ENCODE data around the gene ACTR8. TPM values are rescaled to one million over a fixed set of nuclear protein-coding genes. Genes with fewer than 3 reads are reported as not detected.

The ACTR8 gene
- total and polyA plus RNA-seq, 2 of the 13 experiments (the other 11 are each of a cell fraction or from before 2014, with no cell fraction given): 15.5 to 29.0 TPM

DNA sequence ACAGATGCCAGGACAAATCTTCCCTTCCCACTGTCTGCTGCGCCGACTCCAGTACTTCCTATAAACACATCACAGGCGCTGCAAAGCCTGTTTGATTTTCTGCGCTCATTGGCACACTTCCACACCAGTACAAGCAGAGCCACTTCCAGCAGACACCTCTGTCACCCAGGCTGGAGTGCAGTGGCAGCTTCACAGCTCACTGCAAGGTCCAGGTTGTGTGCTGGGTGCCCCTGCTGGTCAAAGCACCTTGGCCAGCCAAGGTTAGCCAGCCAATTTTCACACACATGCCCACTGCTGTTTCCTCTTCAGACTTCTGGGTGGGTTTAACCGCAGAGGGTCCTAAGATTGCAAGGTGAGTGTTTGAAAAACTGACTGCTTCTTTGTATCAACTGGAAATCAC is 40.7 kb downstream of the ACTR8 start:
- Histone ChIP-seq H3K9me3 (ENCODE audit: low read length) (no peaks in the 10 kb centered on the region), H3K4me1 (ENCODE audit: insufficient read depth, low read length) (peaks cover 84% of the 10 kb centered on the region), H3K27me3 (ENCODE audit: control insufficient read depth in 1 of 2, insufficient read depth in 2 of 2, low read length in 2 of 2) (no peaks in the 10 kb centered on the region; a peak in 1 of 5 replicates), H3K79me2 (ENCODE audit: insufficient read depth, low read length) (peaks cover 82% of the 10 kb centered on the region), H3K27ac (ENCODE audit: extremely low read length, insufficient read depth, low read length) (peak overlapping the region; percentile 98), H3K36me3 (replicated peaks in 1 of 2; ENCODE audit: control insufficient read depth in 1 of 2, insufficient read depth in 2 of 2, low read length in 2 of 2) (peaks cover 16 to 43% of the 10 kb centered on the region in 2 experiments), H4K20me1 (ENCODE audit: insufficient read depth, low read length) (peaks cover 8% of the 10 kb centered on the region), H3K4me3 (replicated peaks in 1 of 3; ENCODE audit: insufficient read depth in 1 of 3, low read depth in 2 of 3, low read length in 3 of 3) (peak overlapping the region in 2 of 3 experiments; percentile 18 to 56; a peak in 3 of 6 replicates), H2AFZ (ENCODE audit: low read length) (no peak overlapping the region), H3K9ac (ENCODE audit: insufficient read depth, low read depth, low read length) (peak overlapping the region; percentile 80; the same call in 1 of the 2 replicates), H3K4me2 (ENCODE audit: low read depth, low read length) (peak overlapping the region; percentile 86)
- ATAC-seq (peak; percentile 8; the same call in 2 of the 3 replicates), DNase-seq (ENCODE audit: low spot score) (peak; percentile 51), FAIRE-seq (peak; percentile 68)
- in situ Hi-C loops (cut with HindIII; ENCODE audit: extremely low pct_ligation_motif_present, low pct_unique_long_range_greater_than_20kb) (no loop called here), intact Hi-C loops (cut with micrococcal nuclease; ENCODE audit: unreplicated experiment) (loop anchor here (2.0 to 5.0 kb wide), 2 partner anchors 34 to 112 kb away; no protein-coding TSS in a partner anchor)
- POLR2A ChIA-PET: interaction anchor here (0.9 to 6.5 kb wide), 7 partner anchors 10 to 50 kb away, joined by 3 to 156 read pairs (median 39); partner anchors contain the start of gene SELENOK
- 73% methylated on average over 4 of the region's 5 CpGs for WGBS (ENCODE audit: low lambda C conversion rate)
- CTCF ChIA-PET (ENCODE audit: low intra/inter-chr PET ratio, low total read pairs): no interaction called here
- no TSS peak for BruUV-seq (replicated peaks)
- TF ChIP-seq, protein P1, sequence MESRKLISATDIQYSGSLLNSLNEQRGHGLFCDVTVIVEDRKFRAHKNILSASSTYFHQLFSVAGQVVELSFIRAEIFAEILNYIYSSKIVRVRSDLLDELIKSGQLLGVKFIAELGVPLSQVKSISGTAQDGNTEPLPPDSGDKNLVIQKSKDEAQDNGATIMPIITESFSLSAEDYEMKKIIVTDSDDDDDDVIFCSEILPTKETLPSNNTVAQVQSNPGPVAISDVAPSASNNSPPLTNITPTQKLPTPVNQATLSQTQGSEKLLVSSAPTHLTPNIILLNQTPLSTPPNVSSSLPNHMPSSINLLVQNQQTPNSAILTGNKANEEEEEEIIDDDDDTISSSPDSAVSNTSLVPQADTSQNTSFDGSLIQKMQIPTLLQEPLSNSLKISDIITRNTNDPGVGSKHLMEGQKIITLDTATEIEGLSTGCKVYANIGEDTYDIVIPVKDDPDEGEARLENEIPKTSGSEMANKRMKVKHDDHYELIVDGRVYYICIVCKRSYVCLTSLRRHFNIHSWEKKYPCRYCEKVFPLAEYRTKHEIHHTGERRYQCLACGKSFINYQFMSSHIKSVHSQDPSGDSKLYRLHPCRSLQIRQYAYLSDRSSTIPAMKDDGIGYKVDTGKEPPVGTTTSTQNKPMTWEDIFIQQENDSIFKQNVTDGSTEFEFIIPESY (CRISPR knock-in tag; IDR thresholded peaks at IDR 0.05): peak; percentile 55
- TF ChIP-seq ZNF274 (CRISPR knock-in tag; IDR thresholded peaks at IDR 0.05): 0 out of 2 replicates have a peak, but pooled peaks have one; percentile 23
- TF ChIP-seq BRCA1 (CRISPR knock-in tag; IDR thresholded peaks at IDR 0.05): no peak
- TF ChIP-seq GATAD2A (CRISPR knock-in tag; IDR thresholded peaks at IDR 0.05): peak; percentile 39
- 0 out of 2 replicates have a peak, but pooled peaks have one; percentile 58 for TF ChIP-seq TSC22D2 (CRISPR knock-in tag; IDR thresholded peaks at IDR 0.05; ENCODE audit: borderline replicate concordance)
- TF ChIP-seq, protein P2, sequence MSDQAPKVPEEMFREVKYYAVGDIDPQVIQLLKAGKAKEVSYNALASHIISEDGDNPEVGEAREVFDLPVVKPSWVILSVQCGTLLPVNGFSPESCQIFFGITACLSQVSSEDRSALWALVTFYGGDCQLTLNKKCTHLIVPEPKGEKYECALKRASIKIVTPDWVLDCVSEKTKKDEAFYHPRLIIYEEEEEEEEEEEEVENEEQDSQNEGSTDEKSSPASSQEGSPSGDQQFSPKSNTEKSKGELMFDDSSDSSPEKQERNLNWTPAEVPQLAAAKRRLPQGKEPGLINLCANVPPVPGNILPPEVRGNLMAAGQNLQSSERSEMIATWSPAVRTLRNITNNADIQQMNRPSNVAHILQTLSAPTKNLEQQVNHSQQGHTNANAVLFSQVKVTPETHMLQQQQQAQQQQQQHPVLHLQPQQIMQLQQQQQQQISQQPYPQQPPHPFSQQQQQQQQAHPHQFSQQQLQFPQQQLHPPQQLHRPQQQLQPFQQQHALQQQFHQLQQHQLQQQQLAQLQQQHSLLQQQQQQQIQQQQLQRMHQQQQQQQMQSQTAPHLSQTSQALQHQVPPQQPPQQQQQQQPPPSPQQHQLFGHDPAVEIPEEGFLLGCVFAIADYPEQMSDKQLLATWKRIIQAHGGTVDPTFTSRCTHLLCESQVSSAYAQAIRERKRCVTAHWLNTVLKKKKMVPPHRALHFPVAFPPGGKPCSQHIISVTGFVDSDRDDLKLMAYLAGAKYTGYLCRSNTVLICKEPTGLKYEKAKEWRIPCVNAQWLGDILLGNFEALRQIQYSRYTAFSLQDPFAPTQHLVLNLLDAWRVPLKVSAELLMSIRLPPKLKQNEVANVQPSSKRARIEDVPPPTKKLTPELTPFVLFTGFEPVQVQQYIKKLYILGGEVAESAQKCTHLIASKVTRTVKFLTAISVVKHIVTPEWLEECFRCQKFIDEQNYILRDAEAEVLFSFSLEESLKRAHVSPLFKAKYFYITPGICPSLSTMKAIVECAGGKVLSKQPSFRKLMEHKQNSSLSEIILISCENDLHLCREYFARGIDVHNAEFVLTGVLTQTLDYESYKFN (CRISPR knock-in tag; conservative IDR thresholded peaks at IDR 0.05): no peak
- peak; percentile 74; the same call in 1 of the 2 replicates for TF ChIP-seq HNRNPL (IDR thresholded peaks at IDR 0.05; ENCODE audit: low read depth, low read length)
- TF ChIP-seq RCOR2 (CRISPR knock-in tag; IDR thresholded peaks at IDR 0.05): no peak
- TF ChIP-seq ZBTB7B (CRISPR knock-in tag; IDR thresholded peaks at IDR 0.05): no peak
- TF ChIP-seq, protein P3, sequence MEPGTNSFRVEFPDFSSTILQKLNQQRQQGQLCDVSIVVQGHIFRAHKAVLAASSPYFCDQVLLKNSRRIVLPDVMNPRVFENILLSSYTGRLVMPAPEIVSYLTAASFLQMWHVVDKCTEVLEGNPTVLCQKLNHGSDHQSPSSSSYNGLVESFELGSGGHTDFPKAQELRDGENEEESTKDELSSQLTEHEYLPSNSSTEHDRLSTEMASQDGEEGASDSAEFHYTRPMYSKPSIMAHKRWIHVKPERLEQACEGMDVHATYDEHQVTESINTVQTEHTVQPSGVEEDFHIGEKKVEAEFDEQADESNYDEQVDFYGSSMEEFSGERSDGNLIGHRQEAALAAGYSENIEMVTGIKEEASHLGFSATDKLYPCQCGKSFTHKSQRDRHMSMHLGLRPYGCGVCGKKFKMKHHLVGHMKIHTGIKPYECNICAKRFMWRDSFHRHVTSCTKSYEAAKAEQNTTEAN (CRISPR knock-in tag; conservative IDR thresholded peaks at IDR 0.05): no peak
- no peak for TF ChIP-seq ZNF782 (CRISPR knock-in tag; IDR thresholded peaks at IDR 0.05; ENCODE audit: borderline replicate concordance)
- no peak for TF ChIP-seq POLR2G (IDR thresholded peaks at IDR 0.05; ENCODE audit: low read depth, low read length)
- no peak for TF ChIP-seq ZNF792 (CRISPR knock-in tag; IDR thresholded peaks at IDR 0.05)
- no peak for TF ChIP-seq MAZ (IDR thresholded peaks at IDR 0.05; ENCODE audit: borderline replicate concordance, low read depth, low read length)
- TF ChIP-seq MAZ (CRISPR knock-in tag; IDR thresholded peaks at IDR 0.05; ENCODE audit: low read depth): no peak
- no peak for TF ChIP-seq ZFP36 (IDR thresholded peaks at IDR 0.05; ENCODE audit: borderline replicate concordance, low read depth, low read length, partially characterized antibody)
- no peak for TF ChIP-seq ZNF75D (CRISPR knock-in tag; IDR thresholded peaks at IDR 0.05; ENCODE audit: borderline replicate concordance)
- no peak for TF ChIP-seq SNAPC2 (CRISPR knock-in tag; IDR thresholded peaks at IDR 0.05)

Measured in HepG2 (cell line).